ENCODE results near the gene ANTKMT. TPM values are rescaled to one million over a fixed set of nuclear protein-coding genes. Genes with fewer than 3 reads are reported as not detected.

ANTKMT gene
- total RNA-seq, 1 donor from 2014 or later: 22.6 TPM

GRCh38 chr16:720447-720989, 428 bp upstream of the ANTKMT start:
- TF ChIP-seq EZH2 (IDR thresholded peaks at IDR 0.05; ENCODE audit: insufficient read depth, low read length): no peak
- no peak for TF ChIP-seq CTCF (IDR thresholded peaks at IDR 0.05; ENCODE audit: insufficient read depth, low read depth, low read length)
- peak overlapping the region; percentile 26 for H3K27ac Mint-ChIP-seq (ENCODE audit: unreplicated experiment)
- Histone ChIP-seq H3K36me3 (ENCODE audit: insufficient read depth, low read length) (no peaks in the 10 kb centered on the region), H3K9ac (ENCODE audit: low read length) (peak overlapping the region; percentile 83), H2AFZ (ENCODE audit: low read depth, low read length) (peak overlapping the region; percentile 91), H3K79me2 (ENCODE audit: insufficient read depth, low read length) (peaks cover 7% of the 10 kb centered on the region), H4K20me1 (ENCODE audit: insufficient read depth, low read length) (peaks cover 50% of the 10 kb centered on the region), H3K4me3 (ENCODE audit: insufficient read depth, low read depth, low read length) (peak overlapping the region; percentile 73), H3K4me2 (ENCODE audit: low read length) (peak overlapping the region; percentile 99), H3K4me1 (ENCODE audit: insufficient read depth, low read length) (peaks cover 31% of the 10 kb centered on the region), H3K27me3 (ENCODE audit: insufficient read depth, low read length) (no peaks in the 10 kb centered on the region), H3K27ac (ENCODE audit: low read depth, low read length) (peak overlapping the region; percentile 65), H3K9me3 (ENCODE audit: insufficient read depth, low read depth, low read length) (no peaks in the 10 kb centered on the region)
- no peaks in the 10 kb centered on the region for H3K4me1 Mint-ChIP-seq (ENCODE audit: low read depth, unreplicated experiment)
- DNase-seq (ENCODE audit: low read depth) (peak; percentile 58), FAIRE-seq (no peak)
- no peaks in the 10 kb centered on the region for H3K36me3 Mint-ChIP-seq (ENCODE audit: low read depth, unreplicated experiment)
- no peaks in the 10 kb centered on the region for H3K27me3 Mint-ChIP-seq (ENCODE audit: low read depth, unreplicated experiment)
- no peaks in the 10 kb centered on the region for H3K9me3 Mint-ChIP-seq (ENCODE audit: unreplicated experiment)
- H3K4me3 Mint-ChIP-seq (ENCODE audit: unreplicated experiment): peak overlapping the region; percentile 86

- peak overlapping the region; percentile 73 for H3K4me3 ChIP-seq (ENCODE audit: insufficient read depth, low read depth, low read length)
- H4K20me1 ChIP-seq (ENCODE audit: insufficient read depth, low read length): peaks cover 39% of the 10 kb centered on the region
- peak overlapping the region; percentile 99 for H3K4me2 ChIP-seq (ENCODE audit: low read length)
- peaks cover 20% of the 10 kb centered on the region for H3K4me1 ChIP-seq (ENCODE audit: insufficient read depth, low read length)
- H3K4me1 Mint-ChIP-seq (ENCODE audit: low read depth, unreplicated experiment): no peaks in the 10 kb centered on the region
- no peak for TF ChIP-seq CTCF (IDR thresholded peaks at IDR 0.05; ENCODE audit: insufficient read depth, low read depth, low read length)
- no peak for TF ChIP-seq EZH2 (IDR thresholded peaks at IDR 0.05; ENCODE audit: insufficient read depth, low read length)
- no peak overlapping the region for H3K9ac ChIP-seq (ENCODE audit: low read length)
- no peaks in the 10 kb centered on the region for H3K9me3 Mint-ChIP-seq (ENCODE audit: unreplicated experiment)
- no peaks in the 10 kb centered on the region for H3K27me3 ChIP-seq (ENCODE audit: insufficient read depth, low read length)
- H3K79me2 ChIP-seq (ENCODE audit: insufficient read depth, low read length): no peaks in the 10 kb centered on the region
- H3K4me3 Mint-ChIP-seq (ENCODE audit: unreplicated experiment): peak overlapping the region; percentile 50
- H3K27me3 Mint-ChIP-seq (ENCODE audit: low read depth, unreplicated experiment): no peaks in the 10 kb centered on the region
- H3K27ac ChIP-seq (ENCODE audit: low read depth, low read length): no peak overlapping the region
- no peak overlapping the region for H3K27ac Mint-ChIP-seq (ENCODE audit: unreplicated experiment)
- no peaks in the 10 kb centered on the region for H3K9me3 ChIP-seq (ENCODE audit: insufficient read depth, low read depth, low read length)
- H3K36me3 Mint-ChIP-seq (ENCODE audit: low read depth, unreplicated experiment): no peaks in the 10 kb centered on the region
- no peak overlapping the region for H2AFZ ChIP-seq (ENCODE audit: low read depth, low read length)
- DNase-seq (ENCODE audit: low read depth): no peak
- no peaks in the 10 kb centered on the region for H3K36me3 ChIP-seq (ENCODE audit: insufficient read depth, low read length)
- FAIRE-seq: no peak
Observed at GRCh38 chr16:721765-722540, 1.0 kb downstream of the ANTKMT start.

Measured in astrocyte (in vitro differentiated cells and primary cell).